Upper lobe of left lung (tissue), 6 donors: ENCODE data around the gene MFAP4. TPM values are rescaled to one million over a fixed set of nuclear protein-coding genes. Genes with fewer than 3 reads are reported as not detected.

Source experiments
- ATAC-seq, 2 donors: fragments of 200-7000 bp; cut with Tn5 transposase; one replicate each; pipeline ENCODE4 v1.9.1; 2022; ENCODE audit warnings: mild to moderate bottlenecking in 2 of 2, moderate library complexity in 2 of 2; ENCODE audit not compliant: low FRiP score in 2 of 2
- DNase-seq, 2 donors: peaks; one replicate each; pipeline ENCODE4 v3.0.0-alpha.2; 2019 to 2020
- H3K27ac ChIP-seq, 4 donors: fragments of 200-600 bp; sonication (generic); one replicate each; pipeline ENCODE4 v1.5.1; 2016 to 2019
- H3K27me3 ChIP-seq, 4 donors: fragments of 200-600 bp; sonication (generic); one replicate each; pipeline ENCODE4 v1.5.1; 2017 to 2019
- H3K36me3 ChIP-seq, 4 donors: fragments of 200-600 bp; sonication (generic); one replicate each; pipeline ENCODE4 v1.5.1; 2016 to 2019
- H3K4me1 ChIP-seq, 4 donors: fragments of 200-600 bp; sonication (generic); one replicate each; pipeline ENCODE4 v1.5.1; 2018 to 2019
- H3K4me3 ChIP-seq, 4 donors: fragments of 200-600 bp; sonication (generic); one replicate each; pipeline ENCODE4 v1.5.1; 2017 to 2019; ENCODE audit warnings: mild to moderate bottlenecking in 2 of 4, moderate library complexity in 1 of 4
- H3K9me3 ChIP-seq, 4 donors: fragments of 200-600 bp; sonication (generic); one replicate each; pipeline ENCODE4 v1.5.1; 2018 to 2019
- EP300 ChIP-seq, 4 donors: sonication (generic); formaldehyde crosslinking; IDR thresholded peaks; one replicate each; pipeline ENCODE4 v1.5.1; 2017; ENCODE audit warnings: antibody characterized with exemption in 4 of 4, control low read depth in 2 of 4
- POLR2A ChIP-seq, 4 donors: fragments of 450-650 bp; IDR thresholded peaks; one replicate each; pipeline ENCODE4 v1.5.1; 2016 to 2017; ENCODE audit warnings: antibody characterized with exemption in 4 of 4, mild to moderate bottlenecking in 2 of 4
- POLR2AphosphoS5 ChIP-seq, 2 donors: sonication (generic); formaldehyde crosslinking; IDR thresholded peaks; one replicate each; pipeline ENCODE4 v1.5.1; 2017; ENCODE audit warnings: antibody characterized with exemption in 2 of 2
- WGBS, 2 donors: methylation state at CpG; one replicate each; pipeline ENCODE4 v1.1.5; 2017 to 2018; 5-methylcytosine and 5-hydroxymethylcytosine counted together
- total RNA-seq, 6 donors: library from RNA; depleted of rRNA in 4 of 6; stranded (reverse); fragments of >200 nt in 4 of 6; gene quantifications; one replicate each; pipeline versions ENCODE4 v1.1.0 to v1.2.1, GENCODE V29; 2016 to 2021
- TF ChIP-seq, protein P1 (sequence below), 6 experiments: fragments of 450-650 bp in 4 of 6; fragments of 200-600 bp in 2 of 6; sonication (generic) in 2 of 6; IDR thresholded peaks; one replicate each; pipeline ENCODE4 v1.5.1; 2016 to 2019; ENCODE audit warnings: antibody characterized with exemption in 6 of 6
- donor health status: DM: no; HTN: no; CAD: no; lungs with moderate emphysema.
- donor health status: DM: no; HTN: yes; CAD: no; lungs with severe emphysema.

Gene MFAP4
- total RNA-seq, 6 donors from 2014 or later = 24.1 to 280 (median 175) TPM

DNA sequence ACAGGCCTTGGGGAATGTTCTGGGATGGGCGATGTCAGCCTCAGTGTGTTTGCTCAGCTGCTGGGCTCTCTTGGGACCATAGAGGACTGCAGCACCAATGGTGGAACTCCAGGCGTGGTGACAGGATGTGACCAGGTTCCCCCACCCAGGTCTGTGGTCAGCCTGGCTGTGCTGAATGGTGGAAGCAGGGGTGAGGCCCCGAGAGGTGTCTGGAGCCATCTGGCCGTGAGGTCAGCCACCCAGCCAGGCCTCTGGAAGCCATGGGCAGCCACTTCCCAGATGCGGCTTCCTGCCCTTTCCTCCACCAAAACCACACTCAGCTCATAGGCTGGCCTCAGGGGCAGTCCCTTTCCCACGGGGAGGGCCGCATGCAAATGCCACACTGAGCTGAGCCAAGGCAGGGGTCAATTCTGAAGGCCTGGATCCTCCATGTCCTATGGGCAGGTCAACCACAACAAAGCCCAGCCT lies 16.5 kb downstream of the MFAP4 start:
- peak overlapping the region; percentile 9 to 81 (median 40) for H3K27ac ChIP-seq
- TF ChIP-seq POLR2AphosphoS5 (IDR thresholded peaks at IDR 0.05) = peak; percentile 32 to 41
- TF ChIP-seq EP300 (IDR thresholded peaks at IDR 0.05) = no peak
- no peak for TF ChIP-seq POLR2A (IDR thresholded peaks at IDR 0.05)
- TF ChIP-seq, protein P1, sequence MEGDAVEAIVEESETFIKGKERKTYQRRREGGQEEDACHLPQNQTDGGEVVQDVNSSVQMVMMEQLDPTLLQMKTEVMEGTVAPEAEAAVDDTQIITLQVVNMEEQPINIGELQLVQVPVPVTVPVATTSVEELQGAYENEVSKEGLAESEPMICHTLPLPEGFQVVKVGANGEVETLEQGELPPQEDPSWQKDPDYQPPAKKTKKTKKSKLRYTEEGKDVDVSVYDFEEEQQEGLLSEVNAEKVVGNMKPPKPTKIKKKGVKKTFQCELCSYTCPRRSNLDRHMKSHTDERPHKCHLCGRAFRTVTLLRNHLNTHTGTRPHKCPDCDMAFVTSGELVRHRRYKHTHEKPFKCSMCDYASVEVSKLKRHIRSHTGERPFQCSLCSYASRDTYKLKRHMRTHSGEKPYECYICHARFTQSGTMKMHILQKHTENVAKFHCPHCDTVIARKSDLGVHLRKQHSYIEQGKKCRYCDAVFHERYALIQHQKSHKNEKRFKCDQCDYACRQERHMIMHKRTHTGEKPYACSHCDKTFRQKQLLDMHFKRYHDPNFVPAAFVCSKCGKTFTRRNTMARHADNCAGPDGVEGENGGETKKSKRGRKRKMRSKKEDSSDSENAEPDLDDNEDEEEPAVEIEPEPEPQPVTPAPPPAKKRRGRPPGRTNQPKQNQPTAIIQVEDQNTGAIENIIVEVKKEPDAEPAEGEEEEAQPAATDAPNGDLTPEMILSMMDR (IDR thresholded peaks at IDR 0.05) = no peak
- no peak overlapping the region for H3K4me3 ChIP-seq
- DNase-seq (peak in 1 of 2 donors; percentile 54), ATAC-seq (peak; percentile 52 to 57)
- no peaks in the 10 kb centered on the region for H3K36me3 ChIP-seq
- WGBS, 2 donors = 56 to 58% methylated on average over 5 to 7 of the region's 7 CpGs
- no peaks in the 10 kb centered on the region for H3K9me3 ChIP-seq
- peaks cover 21 to 42% (median 31%) of the 10 kb centered on the region in 4 donors for H3K4me1 ChIP-seq
- H3K27me3 ChIP-seq = no peaks in the 10 kb centered on the region

DNA sequence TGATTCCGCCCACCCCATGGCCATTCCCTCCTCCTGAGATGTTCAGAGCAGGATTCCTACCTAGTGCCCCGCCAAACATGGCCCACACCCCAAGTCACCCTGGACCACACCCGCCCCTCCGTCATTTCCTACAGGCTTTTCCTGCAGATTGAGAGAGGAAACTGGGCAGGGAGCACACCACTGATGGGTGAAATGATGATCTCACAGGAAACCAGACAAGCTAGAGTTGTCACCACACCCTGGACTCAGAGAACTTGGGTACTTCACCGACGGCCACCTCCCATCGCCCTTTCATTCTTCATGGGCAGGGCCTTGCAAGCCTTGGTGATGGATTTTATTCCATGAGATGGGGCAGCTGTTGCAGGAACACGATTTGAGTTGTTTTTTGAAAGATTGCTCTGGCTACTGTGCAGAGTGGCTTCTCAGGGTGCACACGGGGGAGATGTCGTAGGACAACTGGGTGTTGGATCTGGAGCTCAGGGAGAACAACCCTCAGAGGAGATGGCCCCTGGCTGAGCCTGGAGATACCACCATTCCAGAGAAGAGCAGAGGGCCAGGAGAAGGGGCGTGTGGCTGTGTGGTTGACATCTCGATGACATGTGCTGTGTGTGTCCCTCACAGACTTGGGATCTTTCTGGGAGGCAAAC lies 17.0 kb downstream of the MFAP4 start:
- Histone ChIP-seq H3K27me3 (no peaks in the 10 kb centered on the region), H3K4me3 (no peak overlapping the region), H3K9me3 (no peaks in the 10 kb centered on the region), H3K27ac (peak overlapping the region; percentile 9 to 81 (median 46)), H3K4me1 (peaks cover 21 to 42% (median 31%) of the 10 kb centered on the region in 4 donors), H3K36me3 (no peaks in the 10 kb centered on the region)
- DNase-seq = peak in 1 of 2 donors; percentile 37
- WGBS, 2 donors = 47 to 70% methylated on average over 10 to 12 of the region's 12 CpGs
- TF ChIP-seq EP300 (IDR thresholded peaks at IDR 0.05) (peak in 2 of 4 donors; percentile 86 to 89), POLR2A (IDR thresholded peaks at IDR 0.05) (no peak), POLR2AphosphoS5 (IDR thresholded peaks at IDR 0.05) (peak; percentile 39 to 53)
- peak; percentile 27 to 74 for ATAC-seq

DNA sequence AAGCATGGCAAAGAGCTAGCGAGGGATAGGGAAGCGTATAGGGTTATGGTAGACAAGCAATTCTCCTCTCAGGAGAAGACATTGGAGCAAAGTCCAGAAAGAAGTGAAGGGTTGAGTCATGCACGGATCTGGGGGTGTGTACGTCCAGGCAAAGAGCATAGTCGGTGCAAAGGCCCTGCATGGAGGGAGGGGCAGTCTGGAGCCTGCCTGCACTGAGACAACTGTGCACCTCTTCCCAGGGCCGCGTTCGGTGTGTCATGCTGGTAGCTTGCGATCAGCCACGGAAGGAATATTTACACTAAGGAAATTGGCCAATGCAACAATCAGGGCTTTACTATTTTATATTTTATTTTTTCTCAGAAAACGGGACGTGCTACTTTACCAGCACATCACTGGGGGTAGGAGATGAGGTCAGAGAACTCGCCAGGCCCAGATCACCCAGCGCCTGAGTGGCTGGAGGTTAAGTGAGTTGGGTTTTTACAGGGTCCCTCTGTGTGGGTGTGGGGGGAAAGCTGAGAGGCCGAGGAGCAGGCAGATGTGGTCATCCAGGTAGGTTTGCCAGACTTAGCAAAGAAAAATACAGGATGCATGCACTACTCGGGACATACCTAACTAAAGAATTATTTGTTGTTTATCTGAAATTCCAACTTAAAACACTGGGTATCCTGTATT lies 17.7 kb downstream of the MFAP4 start:
- 88% methylated on average over 16 of the region's 16 CpGs for WGBS, 2 donors
- TF ChIP-seq POLR2AphosphoS5 (IDR thresholded peaks at IDR 0.05) (no peak), EP300 (IDR thresholded peaks at IDR 0.05) (no peak), POLR2A (IDR thresholded peaks at IDR 0.05) (no peak)
- TF ChIP-seq, protein P1 (IDR thresholded peaks at IDR 0.05) = no peak
- H3K27ac ChIP-seq = peak overlapping the region in 3 of 4 donors; percentile 18 to 38 (median 30)
- no peaks in the 10 kb centered on the region for H3K27me3 ChIP-seq
- ATAC-seq = no peak
- H3K9me3 ChIP-seq = no peaks in the 10 kb centered on the region
- H3K36me3 ChIP-seq = no peaks in the 10 kb centered on the region
- peaks cover 21 to 42% (median 31%) of the 10 kb centered on the region in 4 donors for H3K4me1 ChIP-seq
- no peak overlapping the region for H3K4me3 ChIP-seq
- no peak for DNase-seq

DNA sequence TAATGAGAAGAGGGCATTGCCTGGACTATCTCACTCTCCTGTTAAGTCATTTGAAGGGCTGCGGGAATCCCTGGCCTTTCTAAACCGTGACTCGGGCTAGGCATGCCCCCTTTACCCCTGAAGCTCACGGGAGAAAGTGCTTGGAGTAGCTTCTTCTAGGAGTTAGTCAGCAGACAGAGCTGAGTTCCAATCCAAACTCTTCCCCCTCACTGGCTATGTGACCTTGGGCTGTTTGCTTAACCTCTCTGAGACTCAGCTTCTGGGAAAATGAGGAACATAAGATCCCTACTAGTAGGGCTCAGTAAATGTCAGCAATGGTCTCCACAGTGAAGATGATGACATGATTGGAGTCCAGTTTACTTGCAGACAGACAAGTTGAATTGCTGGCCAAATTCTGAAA lies 18.8 kb downstream of the MFAP4 start:
- no peak for ATAC-seq
- no peak for DNase-seq
- WGBS, 2 donors = 85 to 100% methylated on average over 4 of the region's 4 CpGs

DNA sequence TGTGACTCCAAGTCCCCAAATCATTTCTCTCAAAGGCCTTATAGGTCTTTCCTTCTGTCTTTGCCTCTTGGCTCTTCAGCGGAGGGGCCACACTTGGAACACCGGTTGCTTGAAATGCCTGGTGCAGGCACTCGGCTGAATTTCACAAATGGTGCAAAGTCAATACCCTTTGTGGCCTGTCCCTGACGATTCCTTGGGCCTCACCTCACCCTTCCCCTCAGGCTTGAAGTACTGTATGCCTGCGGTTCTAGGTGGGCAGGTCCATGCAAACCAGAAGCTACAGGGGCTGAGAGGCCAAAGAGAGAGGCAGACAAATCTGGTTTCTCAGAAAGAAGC lies 20.4 kb downstream of the MFAP4 start:
- DNase-seq = no peak
- H3K4me1 ChIP-seq = peaks cover 33 to 45% (median 36%) of the 10 kb centered on the region in 4 donors

More for the DNA sequence above, 18.8 kb downstream of the MFAP4 start:
- TF ChIP-seq POLR2AphosphoS5 (IDR thresholded peaks at IDR 0.05) (no peak), EP300 (IDR thresholded peaks at IDR 0.05) (no peak), POLR2A (IDR thresholded peaks at IDR 0.05) (no peak)
- TF ChIP-seq, protein P1 (IDR thresholded peaks at IDR 0.05) = no peak
- no peaks in the 10 kb centered on the region for H3K9me3 ChIP-seq
- no peaks in the 10 kb centered on the region for H3K27me3 ChIP-seq
- H3K27ac ChIP-seq = peak overlapping the region in 1 of 4 donors; percentile 10
- H3K36me3 ChIP-seq = no peaks in the 10 kb centered on the region
- no peak overlapping the region for H3K4me3 ChIP-seq
- H3K4me1 ChIP-seq = peaks cover 21 to 42% (median 33%) of the 10 kb centered on the region in 4 donors

More for the DNA sequence above, 20.4 kb downstream of the MFAP4 start:
- Histone ChIP-seq H3K27ac (no peak overlapping the region), H3K27me3 (no peaks in the 10 kb centered on the region), H3K9me3 (no peaks in the 10 kb centered on the region), H3K36me3 (no peaks in the 10 kb centered on the region), H3K4me3 (no peak overlapping the region)
- TF ChIP-seq POLR2A (IDR thresholded peaks at IDR 0.05) (no peak), EP300 (IDR thresholded peaks at IDR 0.05) (no peak), POLR2AphosphoS5 (IDR thresholded peaks at IDR 0.05) (no peak)
- TF ChIP-seq, protein P1 (IDR thresholded peaks at IDR 0.05) = no peak
- no peak for ATAC-seq
- 90 to 91% methylated on average over 5 of the region's 5 CpGs for WGBS, 2 donors
